Duodenal mucosa (tissue), 2 donors: Measurements from ENCODE around the gene IL13.

Experiments
- H3K27ac ChIP-seq: one replicate; pipeline ENCODE4 v1.7.0; 2013; ENCODE audit warnings: low read depth, low read length
- H3K27me3 ChIP-seq, 2 donors: one replicate each; pipeline ENCODE4 v1.7.0; 2013; ENCODE audit warnings: low read length in 2 of 2, control low read depth in 1 of 2; ENCODE audit not compliant: insufficient read depth in 2 of 2, control insufficient read depth in 1 of 2
- H3K36me3 ChIP-seq, 2 donors: one replicate each; pipeline ENCODE4 v1.7.0; 2013; ENCODE audit warnings: low read length in 2 of 2, control low read depth in 1 of 2; ENCODE audit not compliant: insufficient read depth in 2 of 2, control insufficient read depth in 1 of 2
- H3K4me1 ChIP-seq, 2 donors: one replicate each; pipeline ENCODE4 v1.7.0; 2013; ENCODE audit warnings: low read length in 2 of 2, control low read depth in 1 of 2; ENCODE audit not compliant: insufficient read depth in 2 of 2, control insufficient read depth in 1 of 2
- H3K4me3 ChIP-seq, 2 donors: one replicate each; pipeline ENCODE4 v1.7.0; 2013; ENCODE audit warnings: low read length in 2 of 2, low read depth in 1 of 2
- H3K9ac ChIP-seq, 2 donors: one replicate each; pipeline ENCODE4 v1.7.0; 2013; ENCODE audit warnings: low read length in 2 of 2, low read depth in 1 of 2
- H3K9me3 ChIP-seq, 2 donors: one replicate each; pipeline ENCODE4 v1.7.0; 2013; ENCODE audit warnings: low read length in 2 of 2, control low read depth in 1 of 2; ENCODE audit not compliant: control insufficient read depth in 1 of 2

The IL13 gene

DNA sequence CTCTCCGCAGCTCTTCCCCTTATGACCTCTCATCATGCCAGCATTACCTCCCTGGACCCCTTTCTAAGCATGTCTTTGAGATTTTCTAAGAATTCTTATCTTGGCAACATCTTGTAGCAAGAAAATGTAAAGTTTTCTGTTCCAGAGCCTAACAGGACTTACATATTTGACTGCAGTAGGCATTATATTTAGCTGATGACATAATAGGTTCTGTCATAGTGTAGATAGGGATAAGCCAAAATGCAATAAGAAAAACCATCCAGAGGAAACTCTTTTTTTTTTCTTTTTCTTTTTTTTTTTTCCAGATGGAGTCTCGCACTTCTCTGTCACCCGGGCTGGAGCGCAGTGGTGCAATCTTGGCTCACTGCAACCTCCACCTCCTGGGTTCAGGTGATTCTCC is 20.7 kb upstream of the IL13 start:
- Histone ChIP-seq H3K9me3 (no peaks in the 10 kb centered on the region), H3K4me1 (no peaks in the 10 kb centered on the region), H3K27ac (no peak overlapping the region), H3K36me3 (peaks cover 28 to 55% of the 10 kb centered on the region in 2 donors), H3K4me3 (no peak overlapping the region), H3K9ac (no peak overlapping the region), H3K27me3 (no peaks in the 10 kb centered on the region)

DNA sequence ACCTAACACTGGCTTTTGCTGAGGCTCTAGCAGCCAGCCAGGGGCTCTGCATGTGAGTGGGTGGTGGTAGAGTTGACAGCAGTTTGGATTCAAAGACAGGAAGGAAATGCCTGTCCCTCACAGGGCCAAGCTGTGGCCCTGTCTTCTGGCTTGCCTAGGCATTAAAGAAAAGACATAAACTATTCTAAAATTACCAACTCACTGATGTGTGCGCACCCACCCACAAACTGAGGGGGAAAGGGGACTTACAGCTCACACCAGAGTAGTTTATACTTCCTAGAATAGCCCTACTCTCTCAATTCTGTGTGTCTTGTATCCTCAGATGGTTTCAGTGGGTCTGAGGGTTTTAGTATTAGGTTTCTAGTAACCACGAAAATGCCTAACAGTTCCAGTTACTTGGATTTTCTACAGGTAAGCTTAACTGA is 18.3 kb upstream of the IL13 start:
- Histone ChIP-seq H3K4me1 (no peaks in the 10 kb centered on the region), H3K9ac (no peak overlapping the region), H3K36me3 (peaks cover 37 to 67% of the 10 kb centered on the region in 2 donors), H3K4me3 (no peak overlapping the region), H3K27ac (no peak overlapping the region), H3K9me3 (no peaks in the 10 kb centered on the region), H3K27me3 (no peaks in the 10 kb centered on the region)

DNA sequence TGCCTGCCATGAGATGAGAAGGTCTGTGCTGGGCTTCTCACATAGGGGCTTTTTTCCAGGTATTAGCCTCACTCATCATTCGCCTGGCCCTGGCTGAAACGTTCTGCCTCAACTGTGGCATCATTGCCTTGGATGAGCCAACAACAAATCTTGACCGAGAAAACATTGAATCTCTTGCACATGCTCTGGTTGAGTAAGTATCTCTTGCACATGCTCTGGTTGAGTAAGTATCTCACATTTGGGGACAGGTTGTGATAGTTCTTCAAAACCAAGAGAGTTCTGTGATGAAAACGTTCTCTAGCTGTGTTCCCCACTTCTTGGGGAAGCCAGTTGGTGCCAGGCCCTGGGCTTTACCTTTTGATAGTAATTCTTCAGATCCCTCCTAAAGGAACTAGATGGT is 17.4 kb upstream of the IL13 start:
- Histone ChIP-seq H3K9me3 (no peaks in the 10 kb centered on the region), H3K9ac (no peak overlapping the region), H3K27ac (no peak overlapping the region), H3K27me3 (no peaks in the 10 kb centered on the region), H3K4me1 (no peaks in the 10 kb centered on the region), H3K36me3 (peaks cover 37 to 63% of the 10 kb centered on the region in 2 donors), H3K4me3 (no peak overlapping the region)

DNA sequence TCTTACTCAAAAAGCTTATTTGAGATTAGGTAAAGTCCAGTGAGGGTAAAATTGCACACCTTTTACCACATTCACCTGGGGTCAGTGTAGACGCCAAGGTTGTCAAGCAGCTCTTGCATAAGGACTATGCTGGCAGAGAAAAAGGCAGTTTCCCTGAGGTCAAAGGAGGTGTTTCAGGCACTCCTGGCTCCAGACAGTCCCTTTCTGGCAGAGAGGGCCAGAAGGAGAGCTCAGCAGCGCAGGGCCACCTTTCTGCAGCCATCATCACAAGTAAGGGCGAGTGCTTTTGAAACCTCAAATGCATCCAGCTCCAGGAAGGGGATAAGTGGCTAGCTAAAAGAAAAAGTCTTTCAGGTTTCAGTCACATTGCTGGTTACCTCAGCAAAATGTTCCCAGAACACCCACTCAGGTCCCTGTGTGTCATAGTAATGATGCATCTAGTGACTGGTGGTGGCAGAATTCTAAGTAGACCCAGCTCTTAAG is 16.7 kb upstream of the IL13 start:
- Histone ChIP-seq H3K9ac (no peak overlapping the region), H3K27me3 (no peaks in the 10 kb centered on the region), H3K9me3 (no peaks in the 10 kb centered on the region), H3K4me3 (no peak overlapping the region), H3K36me3 (peaks cover 32 to 59% of the 10 kb centered on the region in 2 donors), H3K4me1 (no peaks in the 10 kb centered on the region), H3K27ac (no peak overlapping the region)

DNA sequence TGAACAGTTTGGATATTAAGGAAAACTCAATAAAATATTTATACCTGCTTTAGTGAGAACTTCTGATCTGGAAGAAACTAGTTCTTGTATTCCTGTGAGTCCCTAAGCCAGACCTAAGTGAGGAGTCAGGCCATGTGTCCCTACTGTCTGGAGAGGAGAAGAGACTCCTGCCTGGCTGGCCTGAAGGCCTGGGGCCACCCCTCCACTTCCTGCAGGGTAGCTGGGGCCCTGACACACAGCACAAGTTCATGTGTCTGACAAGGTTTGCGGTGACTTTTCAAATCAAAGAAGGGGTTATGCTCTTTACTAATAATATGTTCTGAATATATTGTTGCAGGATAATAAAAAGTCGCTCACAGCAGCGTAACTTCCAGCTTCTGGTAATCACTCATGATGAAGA is 16.1 kb upstream of the IL13 start:
- H3K36me3 ChIP-seq = peaks cover 32 to 59% of the 10 kb centered on the region in 2 donors

DNA sequence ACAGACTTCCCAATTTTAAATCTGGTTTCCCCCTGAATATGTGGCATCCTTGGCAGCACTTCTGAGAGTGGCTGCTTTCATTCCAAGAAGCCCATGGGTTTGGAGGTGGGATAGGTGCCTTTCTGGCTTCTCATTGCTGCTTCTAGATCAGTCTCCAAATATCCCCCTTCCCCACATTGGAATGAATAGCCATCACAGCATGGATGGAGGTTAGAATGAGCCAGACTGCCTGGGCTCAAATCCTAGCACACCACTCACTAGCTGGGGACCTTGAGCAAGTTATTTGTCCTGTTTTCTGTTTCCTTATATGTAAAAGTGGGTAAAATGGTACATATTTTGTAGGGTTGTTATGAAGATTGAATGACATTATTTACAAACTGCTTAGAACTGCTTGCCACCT is 13.8 kb upstream of the IL13 start:
- Histone ChIP-seq H3K27ac (no peak overlapping the region), H3K36me3 (peaks cover 23 to 39% of the 10 kb centered on the region in 2 donors), H3K4me3 (no peak overlapping the region), H3K9ac (no peak overlapping the region), H3K4me1 (no peaks in the 10 kb centered on the region), H3K27me3 (no peaks in the 10 kb centered on the region), H3K9me3 (peaks cover 0 to 8% of the 10 kb centered on the region in 2 donors)

More for the DNA sequence above, 16.1 kb upstream of the IL13 start:
- H3K27me3 ChIP-seq = no peaks in the 10 kb centered on the region
- no peaks in the 10 kb centered on the region for H3K4me1 ChIP-seq
- no peak overlapping the region for H3K9ac ChIP-seq
- H3K4me3 ChIP-seq = no peak overlapping the region
- H3K9me3 ChIP-seq = no peaks in the 10 kb centered on the region
- H3K27ac ChIP-seq = no peak overlapping the region

DNA sequence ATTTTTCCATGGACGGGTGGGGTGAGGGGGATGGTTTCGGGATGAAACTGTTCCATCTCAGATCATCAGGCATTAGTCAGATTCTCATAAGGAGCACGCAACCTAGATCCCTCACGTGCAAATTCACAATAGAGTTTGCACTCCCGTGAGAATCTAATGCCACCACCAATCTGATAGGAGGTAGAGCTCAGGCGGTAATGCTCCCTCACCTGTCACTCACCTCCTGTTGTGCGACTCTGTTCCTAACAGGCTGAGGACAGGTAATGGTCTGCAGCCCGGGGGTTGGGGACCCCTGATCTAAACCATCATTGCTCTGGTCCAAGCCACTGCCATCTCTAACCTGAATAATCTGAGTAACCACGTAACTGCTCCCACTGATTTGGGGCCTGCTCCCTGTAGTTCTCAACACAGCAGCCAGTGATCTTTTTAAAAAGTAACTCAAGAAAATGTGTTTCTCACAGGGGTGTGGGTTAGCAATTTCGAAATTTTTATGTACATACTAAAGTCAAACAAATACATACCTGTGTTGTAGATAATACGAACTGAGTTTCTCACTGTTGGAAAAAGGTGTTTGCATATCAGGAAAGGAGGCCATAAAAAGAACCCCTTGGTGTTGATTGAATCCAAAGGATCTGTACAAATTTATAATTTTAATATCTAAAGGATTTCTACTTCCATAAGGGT is 11.2 kb upstream of the IL13 start:
- H3K4me3 ChIP-seq = no peak overlapping the region
- H3K36me3 ChIP-seq = peaks cover 12 to 18% of the 10 kb centered on the region in 2 donors
- peaks cover 0 to 8% of the 10 kb centered on the region in 2 donors for H3K9me3 ChIP-seq
- H3K4me1 ChIP-seq = no peaks in the 10 kb centered on the region
- no peak overlapping the region for H3K9ac ChIP-seq
- H3K27ac ChIP-seq = no peak overlapping the region
- H3K27me3 ChIP-seq = no peaks in the 10 kb centered on the region

DNA sequence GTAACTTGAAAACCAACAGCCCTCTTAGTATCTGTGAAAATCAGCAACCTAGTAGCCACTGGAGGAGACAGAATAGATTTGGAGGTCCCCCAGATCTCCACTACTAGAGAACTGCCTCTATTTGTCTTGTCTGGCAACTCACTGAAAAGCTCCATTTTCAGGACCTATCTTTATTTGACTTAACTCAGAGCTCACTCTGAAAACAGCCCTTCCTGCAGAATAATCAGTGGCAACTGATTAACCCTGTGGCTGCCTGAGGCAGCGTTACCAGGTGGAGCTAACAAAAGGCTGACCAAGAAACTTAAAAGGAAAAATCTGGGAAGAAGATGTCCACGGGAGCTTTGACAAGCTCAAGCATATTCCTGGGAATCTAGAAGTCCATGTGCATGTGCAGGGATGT is 10.5 kb upstream of the IL13 start:
- Histone ChIP-seq H3K27me3 (no peaks in the 10 kb centered on the region), H3K9ac (no peak overlapping the region), H3K4me3 (no peak overlapping the region), H3K9me3 (peaks cover 0 to 8% of the 10 kb centered on the region in 2 donors), H3K4me1 (no peaks in the 10 kb centered on the region), H3K36me3 (peaks cover 8 to 10% of the 10 kb centered on the region in 2 donors), H3K27ac (no peak overlapping the region)

DNA sequence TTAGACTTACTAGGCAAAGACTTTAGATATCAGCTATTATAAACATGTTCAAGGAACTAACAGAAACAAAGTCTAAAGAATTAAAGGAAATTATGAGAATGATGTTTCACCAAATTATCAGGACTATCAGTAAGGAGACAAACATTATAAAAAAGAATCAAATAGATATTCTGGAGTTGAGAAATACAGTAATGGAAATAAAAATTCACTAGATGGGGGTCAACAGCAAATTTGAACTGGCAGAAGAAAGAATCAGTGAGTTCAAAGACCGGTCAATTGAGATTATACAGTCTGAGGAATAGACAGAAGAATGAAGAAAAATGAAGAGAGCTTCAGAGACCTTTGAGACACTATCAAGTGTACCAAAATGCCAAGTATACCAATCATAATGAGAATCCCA is 9.6 kb upstream of the IL13 start:
- Histone ChIP-seq H3K9ac (no peak overlapping the region), H3K27ac (no peak overlapping the region), H3K4me1 (no peaks in the 10 kb centered on the region), H3K36me3 (peaks cover 1% of the 10 kb centered on the region in 2 donors), H3K9me3 (peaks cover 0 to 8% of the 10 kb centered on the region in 2 donors), H3K27me3 (no peaks in the 10 kb centered on the region), H3K4me3 (no peak overlapping the region)

DNA sequence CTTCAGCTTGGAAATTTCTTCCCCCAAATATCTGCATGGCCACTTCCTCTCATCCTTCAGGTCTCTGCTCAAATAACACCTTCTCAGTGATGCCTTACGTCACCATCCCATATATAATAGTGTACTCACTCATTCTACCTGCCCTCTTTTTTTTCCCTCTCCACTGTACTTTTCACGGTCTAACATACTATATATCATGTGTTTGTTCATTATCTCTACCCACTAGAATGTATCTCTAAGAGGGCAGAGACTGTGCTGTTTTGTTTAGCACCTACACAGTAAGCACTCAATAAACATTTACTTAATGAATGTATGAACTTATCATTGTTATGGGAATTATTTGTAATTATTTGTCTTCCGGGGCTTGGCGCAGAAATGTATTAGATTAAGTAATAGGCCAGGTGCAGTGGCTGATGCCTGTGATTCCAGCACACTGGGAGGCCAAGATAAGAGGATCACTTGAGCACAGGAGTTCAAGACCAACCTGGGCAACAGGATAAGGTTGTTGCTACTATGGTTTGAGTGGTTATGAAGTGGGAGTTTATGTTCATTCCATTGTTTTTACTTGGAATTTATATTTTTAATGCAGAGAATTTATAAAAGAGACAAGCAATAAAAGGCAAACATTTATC is 6.0 kb upstream of the IL13 start:
- no peaks in the 10 kb centered on the region for H3K36me3 ChIP-seq
- no peak overlapping the region for H3K27ac ChIP-seq
- H3K9ac ChIP-seq = no peak overlapping the region
- peaks cover 0 to 8% of the 10 kb centered on the region in 2 donors for H3K9me3 ChIP-seq
- peaks cover 7 to 8% of the 10 kb centered on the region in 2 donors for H3K27me3 ChIP-seq
- no peak overlapping the region for H3K4me3 ChIP-seq
- H3K4me1 ChIP-seq = peaks cover 0 to 9% of the 10 kb centered on the region in 2 donors
